HG03432 (cell line): Measurements from ENCODE around the gene DNAJA2.

ENCODE experiments used
- ATAC-seq: cut with Tn5 transposase; IDR thresholded peaks from one replicate; pipeline ENCODE4 v1.9.1; 2021; ENCODE audit warnings: mild to moderate bottlenecking, moderate library complexity; ENCODE audit not compliant: unreplicated experiment

DNAJA2 gene

DNA sequence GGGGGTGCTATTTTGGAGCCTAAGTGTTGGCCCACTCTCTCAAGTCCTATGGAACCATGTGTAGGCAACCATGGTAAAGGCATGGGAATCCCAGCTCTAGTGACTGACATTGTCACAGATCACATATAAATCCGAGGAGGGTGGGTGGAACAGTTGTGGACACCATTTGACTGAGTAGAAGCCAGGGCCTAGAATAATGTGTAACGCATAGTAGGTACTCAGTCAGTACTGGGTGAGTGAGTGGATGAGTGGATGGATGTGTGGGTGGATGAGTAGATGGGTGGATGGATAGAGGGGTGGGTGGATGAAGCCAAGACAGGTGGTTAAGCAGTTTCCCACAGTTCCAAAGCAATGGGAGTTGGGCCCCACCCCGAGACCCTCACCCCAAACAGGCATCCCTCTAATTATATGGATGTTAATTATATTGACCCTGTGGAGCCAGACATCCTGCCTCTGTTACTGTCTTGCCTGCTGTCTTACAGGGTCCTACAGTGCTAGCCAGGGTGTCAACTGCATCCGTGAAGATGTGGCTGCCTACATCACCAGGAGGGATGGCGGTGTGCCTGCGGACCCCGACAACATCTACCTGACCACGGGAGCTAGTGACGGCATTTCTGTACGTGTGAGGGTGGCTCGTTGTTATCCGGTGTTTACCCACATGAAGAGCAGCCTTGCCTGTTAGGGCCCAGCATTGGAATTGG, 67.0 kb downstream of the DNAJA2 start:
- no peak for ATAC-seq
